ENCODE results near the gene CHST7. TPM values are rescaled to one million over a fixed set of nuclear protein-coding genes. Genes with fewer than 3 reads are reported as not detected.
A peak's percentile ranks its signal among the peaks of the same experiment; 100 is the strongest.

CHST7 gene
- total RNA-seq, 1 donor from 2014 or later: 5.6 TPM

DNA sequence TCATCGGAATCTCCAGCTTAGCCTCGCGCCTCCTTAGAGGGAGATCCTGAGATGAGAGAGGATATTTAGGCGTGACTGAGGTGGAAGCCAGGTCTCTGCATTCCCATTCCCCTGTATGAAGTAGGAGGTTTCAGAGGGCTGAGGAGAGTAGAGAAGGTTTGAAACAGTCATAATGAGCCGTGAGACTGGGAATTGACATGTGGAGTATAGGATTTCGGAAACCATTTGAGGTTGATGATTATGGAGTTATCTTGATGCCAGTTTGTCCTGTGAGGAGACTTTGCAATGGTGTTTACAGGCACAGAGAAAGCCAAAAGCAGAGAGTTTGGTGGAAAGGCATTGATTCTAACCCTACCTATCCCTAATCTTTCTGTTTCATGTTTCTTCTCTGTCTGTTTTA lies 2.0 kb downstream of the CHST7 start:
- H3K36me3 Mint-ChIP-seq: peaks cover 2% of the 10 kb centered on the region
- H3K9ac ChIP-seq: no peak overlapping the region
- H3K4me3 Mint-ChIP-seq: peak overlapping the region; percentile 76
- peaks cover 19% of the 10 kb centered on the region for H3K27me3 ChIP-seq
- H3K4me1 Mint-ChIP-seq: peaks cover 10% of the 10 kb centered on the region
- H3K4me1 ChIP-seq: no peaks in the 10 kb centered on the region
- no peaks in the 10 kb centered on the region for H3K36me3 ChIP-seq
- H3K4me3 ChIP-seq: peak overlapping the region; percentile 59
- no peaks in the 10 kb centered on the region for H3K79me2 ChIP-seq (ENCODE audit: low read depth)
- TF ChIP-seq CTCF (IDR thresholded peaks at IDR 0.05): no peak
- TF ChIP-seq EZH2 (IDR thresholded peaks at IDR 0.05): no peak
- no peak for TF ChIP-seq EZH2phosphoT487 (IDR thresholded peaks at IDR 0.05)
- no peak overlapping the region for H2AFZ ChIP-seq (replicated peaks)
- no peak overlapping the region for H3K27ac Mint-ChIP-seq
- no peak for DNase-seq (ENCODE audit: low spot score)
- peaks cover 9% of the 10 kb centered on the region for H4K20me1 ChIP-seq (ENCODE audit: low read depth)
- H3K27ac ChIP-seq: no peak overlapping the region
- H3K27me3 Mint-ChIP-seq (ENCODE audit: insufficient read depth, low read depth): peaks cover 3% of the 10 kb centered on the region
- H3K9me3 Mint-ChIP-seq: peaks cover 8% of the 10 kb centered on the region
- peak overlapping the region; percentile 85 for H3K4me2 ChIP-seq
- peaks cover 5% of the 10 kb centered on the region for H3F3A ChIP-seq (ENCODE audit: low read depth)
- H3K9me3 ChIP-seq (ENCODE audit: low read depth): no peaks in the 10 kb centered on the region

GRCh38 chrX:46575991-46576392 lies 2.4 kb downstream of the CHST7 start:
- no peaks in the 10 kb centered on the region for H3K36me3 ChIP-seq
- peaks cover 10% of the 10 kb centered on the region for H3K4me1 Mint-ChIP-seq
- peaks cover 2% of the 10 kb centered on the region for H3K36me3 Mint-ChIP-seq
- H3K79me2 ChIP-seq (ENCODE audit: low read depth): no peaks in the 10 kb centered on the region
- H3K4me3 Mint-ChIP-seq: peak overlapping the region; percentile 76
- H3K9me3 Mint-ChIP-seq: peaks cover 8% of the 10 kb centered on the region
- no peak overlapping the region for H3K27ac ChIP-seq
- no peaks in the 10 kb centered on the region for H3K4me1 ChIP-seq
- H3K27ac Mint-ChIP-seq: no peak overlapping the region
- H3K4me3 ChIP-seq: peak overlapping the region; percentile 59
- no peak overlapping the region for H2AFZ ChIP-seq (replicated peaks)
- H3K9ac ChIP-seq: no peak overlapping the region
- peak; percentile 24 for DNase-seq (ENCODE audit: low spot score)
- peaks cover 5% of the 10 kb centered on the region for H3F3A ChIP-seq (ENCODE audit: low read depth)
- TF ChIP-seq EZH2phosphoT487 (IDR thresholded peaks at IDR 0.05): no peak
- no peak for TF ChIP-seq CTCF (IDR thresholded peaks at IDR 0.05)
- H4K20me1 ChIP-seq (ENCODE audit: low read depth): peaks cover 9% of the 10 kb centered on the region
- H3K9me3 ChIP-seq (ENCODE audit: low read depth): no peaks in the 10 kb centered on the region
- H3K27me3 ChIP-seq: peaks cover 19% of the 10 kb centered on the region
- H3K27me3 Mint-ChIP-seq (ENCODE audit: insufficient read depth, low read depth): peaks cover 3% of the 10 kb centered on the region
- H3K4me2 ChIP-seq: peak overlapping the region; percentile 85

- Histone ChIP-seq H3K27me3 (peaks cover 19% of the 10 kb centered on the region), H3K4me1 (no peaks in the 10 kb centered on the region), H3K9ac (no peak overlapping the region), H3K9me3 (ENCODE audit: low read depth) (no peaks in the 10 kb centered on the region), H2AFZ (replicated peaks) (no peak overlapping the region), H3K4me2 (peak overlapping the region; percentile 85), H4K20me1 (ENCODE audit: low read depth) (peaks cover 9% of the 10 kb centered on the region), H3K36me3 (no peaks in the 10 kb centered on the region), H3K79me2 (ENCODE audit: low read depth) (no peaks in the 10 kb centered on the region), H3K4me3 (peak overlapping the region; percentile 59), H3F3A (ENCODE audit: low read depth) (peaks cover 5% of the 10 kb centered on the region), H3K27ac (no peak overlapping the region)
- DNase-seq (ENCODE audit: low spot score): no peak
- H3K4me3 Mint-ChIP-seq: peak overlapping the region; percentile 76
- TF ChIP-seq EZH2phosphoT487 (IDR thresholded peaks at IDR 0.05) (no peak), EZH2 (IDR thresholded peaks at IDR 0.05) (no peak), CTCF (IDR thresholded peaks at IDR 0.05) (no peak)
- H3K9me3 Mint-ChIP-seq: peaks cover 6% of the 10 kb centered on the region
- peaks cover 10% of the 10 kb centered on the region for H3K4me1 Mint-ChIP-seq
- no peak overlapping the region for H3K27ac Mint-ChIP-seq
- H3K27me3 Mint-ChIP-seq (ENCODE audit: insufficient read depth, low read depth): peaks cover 3% of the 10 kb centered on the region
- no peaks in the 10 kb centered on the region for H3K36me3 Mint-ChIP-seq
These were observed 2.9 kb downstream of the CHST7 start for GRCh38 chrX:46576458-46576857.
